NCI-H1417 treated with DMSO at 0.1 percent for 48 hours (cell line): ENCODE results near the gene KLHL15.
"Not testable (repeated sequence)": the region's sequence is repeated elsewhere in the genome, so short reads cannot be mapped to it uniquely, and the experiment has no call there.

Experiments
- DNase-seq: peaks from one replicate; lab custom pipeline; 2025; lab: John Stamatoyannopoulos, UW

Gene KLHL15, protein sequence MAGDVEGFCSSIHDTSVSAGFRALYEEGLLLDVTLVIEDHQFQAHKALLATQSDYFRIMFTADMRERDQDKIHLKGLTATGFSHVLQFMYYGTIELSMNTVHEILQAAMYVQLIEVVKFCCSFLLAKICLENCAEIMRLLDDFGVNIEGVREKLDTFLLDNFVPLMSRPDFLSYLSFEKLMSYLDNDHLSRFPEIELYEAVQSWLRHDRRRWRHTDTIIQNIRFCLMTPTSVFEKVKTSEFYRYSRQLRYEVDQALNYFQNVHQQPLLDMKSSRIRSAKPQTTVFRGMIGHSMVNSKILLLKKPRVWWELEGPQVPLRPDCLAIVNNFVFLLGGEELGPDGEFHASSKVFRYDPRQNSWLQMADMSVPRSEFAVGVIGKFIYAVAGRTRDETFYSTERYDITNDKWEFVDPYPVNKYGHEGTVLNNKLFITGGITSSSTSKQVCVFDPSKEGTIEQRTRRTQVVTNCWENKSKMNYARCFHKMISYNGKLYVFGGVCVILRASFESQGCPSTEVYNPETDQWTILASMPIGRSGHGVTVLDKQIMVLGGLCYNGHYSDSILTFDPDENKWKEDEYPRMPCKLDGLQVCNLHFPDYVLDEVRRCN

DNA sequence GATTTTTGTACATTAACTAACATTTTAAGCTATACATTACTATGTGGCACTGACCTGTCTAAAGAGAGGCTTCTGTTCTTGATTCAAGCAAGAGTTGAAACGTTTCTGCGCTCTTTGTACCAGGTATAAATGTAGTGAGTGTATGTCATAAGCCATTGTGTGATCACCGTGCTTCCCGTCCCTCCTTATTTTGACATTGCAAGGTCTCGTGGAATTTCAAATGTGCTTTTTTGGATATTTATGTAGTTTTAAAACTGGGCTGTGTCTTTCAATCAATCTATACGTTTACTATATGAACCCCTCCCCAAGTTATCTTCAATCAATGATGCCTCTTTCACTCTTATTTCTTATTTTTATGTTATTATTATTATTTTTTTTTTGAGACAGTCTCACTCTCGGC, at the start of gene KLHL15:
Gene KLHL15, minus strand, starts transcription at position 101 of the 400 bp plus-strand sequence. CDS start 20,493 bp downstream, outside the sequence.
- DNase-seq = no peak

DNA sequence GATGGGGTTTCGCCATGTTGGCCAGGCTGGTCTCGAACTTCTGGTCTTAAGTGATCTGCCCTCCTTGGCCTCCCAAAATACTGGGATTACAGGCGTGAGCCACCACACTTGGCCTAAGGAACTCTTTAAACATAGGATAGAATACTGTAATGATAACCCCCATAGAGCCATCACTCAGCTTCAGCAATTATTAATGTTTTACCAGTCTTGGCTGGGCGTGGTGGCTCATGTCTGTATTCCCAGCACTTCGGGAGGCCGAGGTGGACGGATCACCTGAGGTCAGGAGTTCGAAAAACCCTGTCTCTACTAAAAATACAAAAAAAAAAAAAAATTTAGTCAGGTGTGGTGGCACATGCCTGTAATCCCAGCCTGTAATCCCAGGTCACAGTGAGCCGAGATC, 42.9 kb upstream of the KLHL15 start:
- no peak for DNase-seq

DNA sequence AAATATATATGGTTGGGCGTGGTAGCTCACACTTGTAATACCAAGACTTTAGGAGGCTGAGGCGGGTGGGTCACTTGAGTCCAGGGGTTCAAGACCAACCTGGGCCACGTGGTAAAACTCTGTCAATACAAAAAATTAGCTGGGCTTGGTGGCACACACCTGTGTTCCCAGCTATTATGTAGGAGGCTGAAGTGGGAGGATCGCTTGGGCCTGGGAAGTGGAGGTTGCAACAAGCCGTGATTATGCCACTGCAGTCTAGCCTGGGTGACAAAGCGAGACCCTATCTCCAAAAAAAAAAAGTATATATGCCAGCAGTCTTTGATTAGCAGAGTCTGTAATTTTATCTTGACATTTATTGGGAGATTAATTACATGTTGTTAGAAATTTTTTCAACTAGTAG, 36.5 kb upstream of the KLHL15 start:
- DNase-seq = no peak

DNA sequence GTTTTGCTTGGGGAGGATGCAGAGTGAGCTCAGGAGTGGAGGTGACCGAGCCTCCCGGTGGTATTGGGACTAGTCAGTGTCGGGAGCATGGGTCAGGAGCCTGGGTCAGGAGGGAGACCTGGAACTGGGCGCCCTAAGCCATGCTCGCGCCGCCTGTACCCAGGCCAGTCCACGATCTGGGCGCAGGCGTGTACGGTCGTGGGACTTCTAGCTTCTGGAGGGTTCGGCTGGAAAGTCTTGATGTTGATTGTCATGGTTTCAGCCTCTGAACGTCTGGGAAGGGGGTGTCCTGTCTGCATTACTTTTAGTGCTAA, 28.0 kb upstream of the KLHL15 start:
- no peak for DNase-seq

DNA sequence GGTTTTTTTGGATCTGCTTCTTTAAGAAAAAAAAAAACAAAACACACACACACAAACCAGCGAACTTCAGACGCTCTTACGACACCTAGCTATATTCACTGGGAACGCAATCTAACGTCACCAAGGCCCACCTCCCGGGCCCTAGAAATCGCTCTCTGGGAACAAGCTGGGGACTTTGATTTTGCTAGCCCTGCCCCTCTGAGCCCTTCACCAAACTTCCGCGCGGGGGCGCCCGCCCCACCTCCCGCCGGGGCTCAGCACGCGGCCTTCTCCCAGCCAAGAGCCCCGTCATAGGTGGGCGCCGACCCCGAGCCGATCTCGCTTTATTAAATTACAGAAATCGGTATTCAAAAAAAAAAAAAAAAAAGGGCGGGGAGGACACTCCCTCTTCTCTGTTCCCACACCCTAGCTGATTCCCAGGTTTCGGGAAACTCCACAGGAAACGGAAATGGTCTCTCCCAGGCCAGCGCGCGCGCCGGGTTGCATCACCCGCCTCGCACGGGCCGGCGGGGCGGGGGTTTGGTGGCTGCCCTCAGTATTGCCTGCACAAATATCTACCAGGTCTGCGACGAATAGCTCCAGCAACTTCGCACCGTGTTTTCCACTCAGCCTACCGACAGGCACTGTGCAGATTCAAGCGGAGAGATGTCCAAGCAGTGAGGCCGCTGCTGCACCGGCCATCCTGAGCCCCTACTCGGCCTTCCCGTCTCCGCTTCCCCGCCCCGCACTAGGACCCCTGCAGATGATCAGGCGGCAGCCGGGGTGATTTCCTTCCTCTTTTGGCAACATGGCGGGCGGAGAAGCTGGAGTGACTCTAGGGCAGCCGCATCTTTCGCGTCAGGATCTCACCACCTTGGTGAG, 27.4 kb upstream of the KLHL15 start, which contains the start of gene EIF2S3:
Gene EIF2S3, plus strand, starts transcription at position 775 of the 861 bp plus-strand sequence. Its CDS starts 13 bp downstream, at position 788.
- DNase-seq = peak; percentile 98

DNA sequence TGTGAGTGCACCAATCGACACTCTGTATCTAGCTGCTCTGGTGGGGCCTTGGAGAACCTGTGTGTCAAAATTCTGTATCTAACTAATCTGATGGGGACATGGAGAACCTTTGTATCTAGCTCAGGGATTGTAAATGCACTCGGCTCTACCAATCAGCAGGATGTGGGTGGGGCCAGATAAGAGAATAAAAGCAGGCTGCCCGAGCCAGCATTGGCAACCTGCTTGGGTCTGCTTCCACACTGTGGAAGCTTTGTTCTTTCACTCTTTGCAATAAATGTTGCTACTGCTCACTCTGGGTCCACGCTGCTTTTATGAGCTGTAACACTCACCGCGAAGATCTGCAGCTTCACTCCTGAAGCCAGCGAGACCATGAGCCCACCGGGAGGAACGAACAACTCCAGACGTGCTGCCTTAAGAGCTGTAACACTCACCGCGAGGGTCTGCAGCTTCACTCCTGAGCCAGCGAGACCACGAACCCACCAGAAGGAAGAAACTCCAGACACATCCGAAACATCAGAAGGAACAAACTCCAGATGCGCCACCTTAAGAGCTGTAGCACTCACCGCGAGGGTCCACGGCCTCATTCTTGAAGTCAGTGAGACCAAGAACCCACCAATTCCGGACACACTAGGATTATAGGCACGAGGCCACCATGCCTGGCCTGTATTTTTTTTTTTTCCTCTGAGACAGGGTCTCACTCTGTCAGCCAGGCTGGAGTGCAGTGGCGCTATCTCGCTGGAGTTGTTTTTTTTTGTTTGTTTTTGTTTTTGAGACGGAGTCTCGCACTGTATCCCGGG, 23.7 kb upstream of the KLHL15 start:
- not testable (repeated sequence) for DNase-seq

DNA sequence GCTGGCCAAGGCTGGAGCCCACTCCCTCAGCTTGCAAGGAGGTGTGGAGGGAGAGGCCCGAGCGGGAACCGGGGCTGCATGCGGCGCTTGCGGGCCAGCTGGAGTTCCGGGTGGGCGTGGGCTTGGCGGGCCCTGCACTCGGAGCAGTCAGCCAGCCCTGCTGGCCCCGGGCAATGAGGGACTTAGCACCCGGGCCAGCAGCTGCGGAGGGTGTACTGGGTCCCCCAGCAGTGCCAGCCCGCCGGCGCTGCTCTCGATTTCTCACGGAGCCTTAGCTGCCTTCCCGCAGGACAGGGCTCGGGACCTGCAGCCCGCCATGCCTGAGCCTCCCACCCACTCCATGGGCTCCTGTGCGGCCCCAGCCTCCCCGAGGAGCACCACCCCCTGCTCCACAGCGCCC, 22.7 kb upstream of the KLHL15 start:
- DNase-seq = not testable (repeated sequence)

DNA sequence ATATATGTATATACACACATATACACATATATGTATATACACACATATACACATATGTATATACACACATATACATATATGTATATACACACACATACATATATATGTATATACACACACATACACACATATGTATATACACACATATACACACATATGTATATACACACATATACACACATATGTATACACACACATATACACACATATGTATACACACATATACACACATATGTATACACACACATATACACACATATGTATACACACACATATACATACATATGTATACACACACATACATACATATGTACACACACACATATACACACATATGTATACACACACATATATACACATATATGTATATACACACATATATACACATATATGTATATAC, 19.1 kb upstream of the KLHL15 start:
- not testable (repeated sequence) for DNase-seq

DNA sequence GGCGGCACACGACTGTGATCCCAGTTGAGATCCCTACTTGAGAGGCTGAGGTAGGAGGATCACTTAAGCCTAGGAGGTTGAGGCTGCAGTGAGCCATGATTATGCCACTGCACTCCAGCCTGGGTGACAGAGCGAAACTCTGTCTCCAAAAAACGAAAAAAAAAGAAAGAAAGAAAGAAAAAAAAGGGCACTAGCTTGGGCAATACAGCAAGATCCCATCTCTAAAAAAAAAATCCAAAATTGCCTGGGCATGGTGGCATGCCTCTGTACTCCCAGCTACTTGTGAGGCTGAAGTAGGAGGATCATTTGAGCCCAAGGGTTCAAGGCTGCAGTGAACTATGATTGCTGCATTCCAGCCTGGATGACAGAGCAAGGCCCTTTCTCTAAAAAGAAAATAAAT, 10.7 kb upstream of the KLHL15 start:
- DNase-seq = no peak

DNA sequence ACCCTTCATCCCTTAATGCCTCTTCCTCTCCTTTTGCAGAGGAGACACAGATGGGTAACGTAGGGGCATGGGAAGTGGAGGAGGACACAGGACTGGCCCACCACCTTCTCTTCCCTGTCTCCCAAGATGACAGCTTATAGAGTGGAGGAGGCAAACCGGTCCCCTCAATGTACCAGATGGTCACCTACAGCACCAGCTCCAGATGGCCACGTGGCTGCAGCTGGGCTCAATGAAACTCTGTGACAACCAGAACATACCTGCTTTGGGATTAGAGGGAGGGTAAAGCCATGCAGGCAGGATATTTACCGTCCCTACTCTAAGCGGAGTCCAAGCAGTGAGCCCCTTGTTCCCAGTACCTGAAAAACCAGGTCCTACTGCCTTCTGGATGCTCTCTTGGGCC, 7.5 kb upstream of the KLHL15 start:
- no peak for DNase-seq

DNA sequence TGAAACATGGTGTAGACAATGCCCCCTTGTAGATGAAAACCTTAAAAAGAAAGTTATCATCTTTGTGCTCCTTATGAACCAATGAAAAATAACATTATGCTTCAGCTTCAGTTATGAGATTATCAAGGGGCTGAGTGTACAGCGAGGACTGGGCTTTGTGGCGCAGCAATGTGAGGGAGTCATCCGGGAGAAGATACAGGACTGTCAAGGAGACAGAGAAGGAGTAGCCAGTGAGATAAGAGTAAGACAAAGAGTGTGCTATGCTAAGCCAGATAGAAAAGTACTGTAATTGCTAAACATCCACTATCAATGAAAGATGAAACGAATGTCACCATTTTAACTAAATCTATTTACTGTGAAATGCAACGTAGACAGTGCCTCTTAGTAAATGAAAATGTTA, 3.6 kb upstream of the KLHL15 start:
- no peak for DNase-seq

DNA sequence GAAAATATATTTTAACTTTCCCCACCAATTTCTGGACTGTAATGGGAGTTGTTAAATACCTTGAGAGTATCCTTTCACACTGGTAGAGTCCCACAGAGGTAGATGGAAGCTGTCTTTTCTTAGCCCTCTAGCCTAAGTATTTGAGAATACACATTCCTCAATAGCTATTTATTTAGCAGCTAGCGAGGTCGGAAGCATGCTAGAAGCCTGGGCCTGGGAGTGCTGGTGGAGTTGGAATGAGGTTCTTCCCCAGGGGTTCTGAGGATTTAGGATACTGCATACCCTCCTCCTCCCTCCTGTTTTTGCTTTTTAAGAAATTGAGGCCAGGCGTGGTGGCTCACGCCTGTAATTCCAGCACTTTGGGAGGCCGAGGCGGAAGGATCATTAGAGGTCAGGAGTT, 999 bp upstream of the KLHL15 start:
- DNase-seq = no peak

DNA sequence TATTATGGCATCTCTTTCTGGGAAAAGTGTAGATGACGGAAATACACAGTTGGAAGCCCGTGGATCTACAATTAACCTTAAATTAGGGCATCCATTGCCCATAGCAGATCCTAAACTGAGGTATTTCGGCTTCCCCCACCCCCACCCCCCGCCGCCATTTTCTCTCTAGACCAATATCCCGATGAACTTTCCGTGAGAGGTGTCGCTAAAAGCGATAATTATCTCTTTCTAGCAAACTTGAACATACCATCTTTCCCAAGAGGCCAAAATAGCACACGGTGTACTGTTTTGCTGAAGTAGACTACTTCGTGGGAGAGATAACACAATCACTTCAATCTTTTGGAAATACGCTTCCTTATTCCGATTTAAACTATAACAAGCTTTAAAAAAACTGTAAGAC, 554 bp downstream of the KLHL15 start:
- DNase-seq = no peak

DNA sequence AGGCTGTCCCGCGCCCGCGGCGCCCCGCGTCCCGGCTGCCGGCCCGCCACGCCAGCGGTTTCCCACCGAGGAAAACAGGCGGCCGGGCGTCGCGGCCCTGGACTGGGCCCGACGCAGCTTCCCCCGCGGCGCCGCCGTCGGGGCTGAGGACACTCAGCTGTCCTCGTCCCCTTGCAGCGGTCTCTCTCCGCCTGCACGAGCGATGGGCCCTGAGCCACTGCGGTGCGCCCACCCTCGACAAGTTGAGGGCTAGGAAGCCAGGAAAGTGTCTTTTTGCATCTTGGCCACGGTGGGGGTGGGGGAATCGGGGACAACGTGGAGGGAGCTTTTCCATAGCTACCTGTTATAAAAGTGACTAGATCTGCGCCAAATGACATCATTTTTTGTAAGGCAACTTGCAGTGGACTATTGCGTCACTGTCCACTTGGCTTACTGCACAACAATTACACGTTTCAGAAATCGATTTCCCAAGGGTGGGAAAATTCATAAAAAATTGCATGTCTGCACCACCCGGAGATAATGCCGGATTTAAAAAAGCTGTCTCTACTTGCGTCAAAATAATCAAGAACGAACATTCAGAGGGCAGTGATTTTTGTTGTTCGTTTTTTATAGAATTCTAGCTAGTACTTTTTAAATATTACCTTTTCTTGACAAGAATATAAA, 1.1 kb downstream of the KLHL15 start:
- DNase-seq = peak; percentile 48

DNA sequence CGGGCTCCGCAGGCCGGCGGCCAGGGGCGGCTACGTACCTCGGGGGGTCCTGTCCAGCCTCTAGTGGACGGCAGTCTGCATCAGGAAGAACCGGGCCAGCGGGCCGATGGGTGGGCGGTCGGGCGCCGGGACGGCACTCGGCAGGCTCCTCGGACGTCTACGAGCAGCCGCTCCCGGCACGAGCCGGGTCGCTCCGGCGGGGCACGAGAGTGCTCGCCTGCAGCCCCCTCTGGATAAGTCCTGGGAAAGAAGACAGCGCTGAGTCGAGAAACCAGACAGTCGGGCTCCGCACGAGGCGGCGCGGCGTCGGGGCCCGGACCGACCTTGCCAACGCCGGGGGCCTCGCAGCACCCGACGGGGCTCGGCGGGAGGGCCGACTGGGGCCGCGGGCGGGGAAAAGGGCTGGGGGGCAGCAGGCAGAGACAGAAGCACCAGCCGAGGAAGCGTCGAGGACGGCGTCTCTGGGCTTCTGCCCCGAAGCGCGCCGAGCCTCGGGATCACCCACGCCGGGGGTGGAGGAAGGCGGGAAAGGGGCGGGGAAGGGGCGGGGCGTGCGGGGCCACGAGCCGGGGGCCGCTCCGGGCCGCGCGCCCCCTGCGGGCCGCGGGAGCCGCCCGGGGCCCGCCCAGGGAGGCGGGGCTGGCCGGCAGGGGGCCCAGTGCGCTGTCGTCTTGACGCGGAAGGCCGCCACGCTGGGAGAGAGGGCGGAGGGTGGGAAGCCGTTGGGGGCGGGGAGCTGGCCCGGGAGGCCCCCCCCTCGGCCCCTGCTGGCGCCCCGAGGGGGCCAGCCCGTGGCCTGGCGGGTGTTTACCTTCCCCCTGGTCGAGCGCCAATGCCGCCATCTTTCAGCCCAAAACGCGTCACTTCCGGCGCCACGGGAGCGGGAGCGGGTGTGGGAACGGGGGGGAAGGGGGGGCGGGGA, 1.9 kb downstream of the KLHL15 start:
- peak; percentile 68 for DNase-seq

DNA sequence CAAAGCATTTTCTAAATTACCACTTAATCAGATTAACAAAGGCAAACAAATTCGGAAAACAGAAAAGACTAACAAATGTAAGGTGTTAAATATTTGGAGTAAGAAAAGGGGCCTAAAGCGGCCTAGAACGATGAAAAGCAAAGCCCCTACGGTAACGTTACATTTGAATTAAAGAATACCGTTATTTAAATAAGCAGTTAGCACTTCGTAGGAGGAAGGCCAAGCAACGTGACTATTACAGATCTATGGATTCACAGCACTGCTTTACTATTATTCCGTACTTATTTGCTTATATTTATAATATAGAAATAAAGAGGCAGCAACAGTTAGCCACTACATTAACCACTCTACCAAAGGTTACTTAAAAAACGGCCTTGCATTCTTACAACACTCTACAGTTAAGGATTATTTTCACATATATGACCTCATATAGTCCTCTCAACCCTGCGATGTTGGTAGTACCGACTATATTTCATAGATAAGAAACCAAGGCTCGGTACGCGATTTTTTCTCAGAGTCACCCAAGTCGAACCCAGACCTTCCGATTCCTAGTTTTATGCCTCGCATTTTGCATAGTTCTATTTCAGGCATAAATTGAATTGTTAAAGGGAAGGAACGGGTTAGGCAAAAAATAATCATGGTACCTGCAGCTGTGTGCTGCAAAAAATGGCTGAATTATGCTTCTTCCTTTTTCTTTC, 2.9 kb downstream of the KLHL15 start:
- DNase-seq = no peak

DNA sequence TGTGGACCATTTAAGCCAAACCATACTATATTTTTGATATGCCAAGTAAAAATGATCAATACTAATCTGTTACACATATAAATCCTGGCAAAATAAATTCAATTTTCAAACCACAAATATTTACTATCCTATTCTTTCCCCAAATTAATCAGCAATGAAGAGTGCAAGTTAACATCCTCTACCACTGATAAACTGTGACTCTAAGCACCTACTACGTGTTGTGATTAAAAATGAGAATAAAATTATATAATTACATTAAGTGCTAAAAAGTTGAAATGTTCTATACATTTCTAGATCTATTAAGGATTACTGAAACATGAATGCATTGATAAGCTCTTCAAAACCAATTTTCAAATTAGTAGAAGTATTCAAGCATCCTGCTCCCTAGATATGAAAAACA, 3.4 kb downstream of the KLHL15 start:
- DNase-seq = no peak

DNA sequence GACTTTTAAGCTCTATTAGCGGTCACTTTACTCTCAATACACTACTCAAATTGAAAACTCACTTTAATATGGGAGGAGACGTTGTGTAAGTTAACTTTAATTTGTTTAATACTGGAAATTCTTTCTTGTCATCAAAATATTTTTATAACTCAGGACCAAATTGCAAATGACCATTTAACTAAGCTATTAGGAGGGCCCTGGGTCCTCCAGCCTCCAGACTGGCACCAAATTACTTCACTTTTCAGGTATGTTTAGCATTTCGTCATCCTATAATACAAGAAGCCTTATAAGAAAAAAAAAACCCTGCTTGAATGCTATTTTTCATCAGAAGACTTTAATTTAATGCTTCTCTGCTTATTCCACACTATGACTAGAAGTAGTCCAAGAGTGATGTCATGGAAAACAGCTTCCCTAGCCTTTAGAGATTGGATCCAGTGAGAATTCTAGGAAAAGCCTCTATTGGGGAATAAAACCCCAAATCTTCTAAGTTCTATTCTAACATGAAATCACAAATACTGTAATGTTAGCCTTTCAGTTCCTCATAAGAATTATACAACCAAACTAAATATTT, 6.6 kb downstream of the KLHL15 start:
- DNase-seq = no peak

DNA sequence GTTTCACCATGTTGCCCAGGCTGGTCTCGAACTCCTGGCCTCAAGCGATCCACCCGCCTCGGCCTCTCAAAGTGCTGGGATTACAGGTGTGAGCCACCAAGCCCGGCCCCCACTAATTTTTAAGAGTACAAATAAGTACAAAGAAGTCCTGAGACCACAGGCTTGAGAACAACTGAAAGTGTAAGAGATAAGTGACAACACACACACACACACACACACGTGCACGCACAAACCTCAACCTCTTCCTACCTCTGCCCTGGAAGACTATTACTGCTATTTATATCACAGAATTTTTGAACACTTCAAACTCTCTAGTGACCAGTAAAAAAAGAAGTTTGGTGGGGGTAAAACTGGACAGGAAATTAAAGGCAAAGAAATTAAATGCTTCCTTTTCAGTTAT, 7.5 kb downstream of the KLHL15 start:
- DNase-seq = no peak
